Osteoblast (primary cell): ENCODE results near the gene IL36G. TPM values are rescaled to one million over a fixed set of nuclear protein-coding genes. Genes with fewer than 3 reads are reported as not detected.

Experiments used
- DNase-seq: peaks from one replicate; pipeline ENCODE4 v3.0.0; 2011; ENCODE audit warnings: low spot score, mixed read lengths; ENCODE audit not compliant: insufficient read length; ENCODE audit errors: missing footprints
- H2AFZ ChIP-seq: 2 replicates; pipeline ENCODE4 v1.6.0; 2011; ENCODE audit warnings: mild to moderate bottlenecking, low read length
- H3K27ac ChIP-seq: 2 replicates; pipeline ENCODE4 v1.5.1; 2011; ENCODE audit warnings: mild to moderate bottlenecking, low read depth, low read length, moderate library complexity
- H3K27me3 ChIP-seq: 2 replicates; pipeline ENCODE4 v1.6.0; 2012; ENCODE audit warnings: mild to moderate bottlenecking, control low read depth, inconsistent platforms, low read length, moderate library complexity; ENCODE audit not compliant: insufficient read depth
- H3K36me3 ChIP-seq: 2 replicates; pipeline ENCODE4 v1.5.1; 2011; ENCODE audit warnings: mild to moderate bottlenecking, low read length, control low read depth, moderate library complexity; ENCODE audit not compliant: insufficient read depth
- H3K4me1 ChIP-seq: 2 replicates; pipeline ENCODE4 v1.5.1; 2011; ENCODE audit warnings: mild to moderate bottlenecking, low read length, control low read depth, moderate library complexity; ENCODE audit not compliant: insufficient read depth
- H3K4me2 ChIP-seq: 2 replicates; pipeline ENCODE4 v1.6.0; 2011; ENCODE audit warnings: mild to moderate bottlenecking, low read length; ENCODE audit not compliant: insufficient read depth
- H3K4me3 ChIP-seq: fragments of 200-600 bp; sonication (generic); 3 replicates; pipeline ENCODE4 v1.5.1; 2012; ENCODE audit warnings: mild to moderate bottlenecking, low read length, inconsistent platforms; ENCODE audit not compliant: insufficient read depth
- H3K79me2 ChIP-seq: 2 replicates; pipeline ENCODE4 v1.6.0; 2012; ENCODE audit warnings: mild to moderate bottlenecking, low read length, control low read depth, inconsistent platforms; ENCODE audit not compliant: insufficient read depth
- H3K9me3 ChIP-seq: 2 replicates; pipeline ENCODE4 v1.5.1; 2011; ENCODE audit warnings: low read depth, low read length, control low read depth
- H4K20me1 ChIP-seq: 2 replicates; pipeline ENCODE4 v1.6.0; 2012; ENCODE audit warnings: mild to moderate bottlenecking, low read length, control low read depth; ENCODE audit not compliant: insufficient read depth
- CTCF ChIP-seq: IDR thresholded peaks from 2 replicates; pipeline ENCODE4 v1.5.1; 2011; ENCODE audit warnings: mild to moderate bottlenecking, low read depth, low read length, moderate library complexity; ENCODE audit errors: extremely low read depth
- small RNA-seq: library from RNA; depleted of rRNA; stranded (forward); fragments of <200 nt; gene quantifications from one replicate; pipeline ENCODE3, GENCODE V24; 2012
- total RNA-seq: library from RNA; depleted of rRNA; stranded (reverse); fragments of >200 nt; gene quantifications from 2 replicates; pipeline ENCODE4 v1.2.3, GENCODE V29; 2012

IL36G gene
- total RNA-seq, 1 donor: not detected

GRCh38 chr2:113027691-113028090 is 49.9 kb downstream of the IL36G start:
- no peak for DNase-seq
- H2AFZ ChIP-seq: no peak overlapping the region
- no peaks in the 10 kb centered on the region for H3K36me3 ChIP-seq
- no peak overlapping the region for H3K27ac ChIP-seq
- TF ChIP-seq CTCF: no peak
- H3K4me1 ChIP-seq: no peaks in the 10 kb centered on the region
- peaks cover 65% of the 10 kb centered on the region for H3K27me3 ChIP-seq
- no peaks in the 10 kb centered on the region for H4K20me1 ChIP-seq
- H3K9me3 ChIP-seq: no peaks in the 10 kb centered on the region
- H3K4me2 ChIP-seq: no peak overlapping the region
- no peak overlapping the region for H3K4me3 ChIP-seq
- no peaks in the 10 kb centered on the region for H3K79me2 ChIP-seq

GRCh38 chr2:113028112-113028511 is 50.3 kb downstream of the IL36G start:
- Histone ChIP-seq H3K4me2 (no peak overlapping the region), H3K27me3 (peaks cover 62% of the 10 kb centered on the region), H3K79me2 (no peaks in the 10 kb centered on the region), H3K9me3 (no peaks in the 10 kb centered on the region), H3K4me1 (no peaks in the 10 kb centered on the region), H3K4me3 (no peak overlapping the region), H4K20me1 (no peaks in the 10 kb centered on the region), H3K36me3 (no peaks in the 10 kb centered on the region), H2AFZ (no peak overlapping the region), H3K27ac (no peak overlapping the region)
- DNase-seq: no peak
- no peak for TF ChIP-seq CTCF

- Histone ChIP-seq H3K9me3 (no peaks in the 10 kb centered on the region), H3K4me3 (no peak overlapping the region), H3K4me2 (no peak overlapping the region), H3K27ac (no peak overlapping the region), H2AFZ (no peak overlapping the region), H3K36me3 (no peaks in the 10 kb centered on the region), H3K4me1 (no peaks in the 10 kb centered on the region), H3K79me2 (no peaks in the 10 kb centered on the region), H3K27me3 (peaks cover 48% of the 10 kb centered on the region), H4K20me1 (no peaks in the 10 kb centered on the region)
- no peak for DNase-seq
- no peak for TF ChIP-seq CTCF
Measured at GRCh38 chr2:113032737-113033136, 54.9 kb downstream of the IL36G start.

- no peak overlapping the region for H3K4me3 ChIP-seq
Measured at GRCh38 chr2:113034016-113034415, 56.2 kb downstream of the IL36G start.

More at GRCh38 chr2:113034016-113034415, 56.2 kb downstream of the IL36G start:
- Histone ChIP-seq H3K4me1 (no peaks in the 10 kb centered on the region), H3K27me3 (peaks cover 50% of the 10 kb centered on the region), H3K79me2 (no peaks in the 10 kb centered on the region), H3K27ac (no peak overlapping the region), H3K36me3 (no peaks in the 10 kb centered on the region), H3K4me2 (no peak overlapping the region), H2AFZ (no peak overlapping the region), H4K20me1 (no peaks in the 10 kb centered on the region), H3K9me3 (no peaks in the 10 kb centered on the region)
- DNase-seq: no peak
- TF ChIP-seq CTCF: no peak

Small RNA genes within 50 kb of the gene (small RNA-seq; reads per million reads assigned to genes)
- gene HMGN2P23: not detected

Other genes with a start within 250 kb of the IL36G start
- 1.1 and 1.5 TPM in 2 replicates for gene CKAP2L, start 213.4 kb upstream of the IL36G start, total RNA-seq
- not detected in 2 replicates for gene IL1A, start 193.5 kb upstream of the IL36G start, total RNA-seq
- gene IL1B, start 141.2 kb upstream of the IL36G start, total RNA-seq: 0.36 TPM in 1 of 2 replicates, not detected in the other
- gene IL37, start 66.8 kb upstream of the IL36G start, total RNA-seq: not detected in 2 replicates
- not detected in 2 replicates for gene IL36A, start 27.5 kb downstream of the IL36G start, total RNA-seq
- gene IL36B, start 74.9 kb downstream of the IL36G start, total RNA-seq: not detected in 2 replicates
- not detected in 2 replicates for gene IL36RN, start 81.2 kb downstream of the IL36G start, total RNA-seq
- gene IL1F10, start 90.0 kb downstream of the IL36G start, total RNA-seq: not detected in 2 replicates
- gene IL1RN, start 149.6 kb downstream of the IL36G start, total RNA-seq: not detected in 2 replicates
- gene PSD4, start 196.0 kb downstream of the IL36G start, total RNA-seq: 1.2 and 1.8 TPM in 2 replicates